H1 (cell line): ENCODE results near the gene DPP10. TPM values are rescaled to one million over a fixed set of nuclear protein-coding genes. Genes with fewer than 3 reads are reported as not detected.
A peak's percentile ranks its signal among the peaks of the same experiment; 100 is the strongest.

ENCODE experiments used
- CTCF ChIA-PET: fragments of 300-600 bp; sonication (Branson Sonifier 250); formaldehyde crosslinking; loops from one replicate; lab custom pipeline; 2021; ENCODE audit not compliant: partially characterized antibody; lab: Charles Lee
- POLR2A ChIA-PET: fragments of 300-600 bp; sonication (Branson Sonifier 250); formaldehyde crosslinking; loops from one replicate; lab custom pipeline; 2021; ENCODE audit warnings: inconsistent platforms; ENCODE audit not compliant: partially characterized antibody; lab: Charles Lee
- DNase-seq, 2 experiments: peaks; one replicate each; pipeline versions ENCODE4 v3.0.0 to v3.0.0-alpha.2; 2010 to 2022; ENCODE audit warnings: low spot score in 2 of 2, low read depth in 1 of 2, mixed read lengths in 1 of 2
- FAIRE-seq: peaks from 2 replicates; lab custom pipeline; 2011; peaks lifted over from hg19 to GRCh38; lab: Jason Lieb, UNC
- H2AFZ ChIP-seq: 2 replicates; pipeline ENCODE4 v1.8.1; 2012; ENCODE audit warnings: low read length, inconsistent platforms
- H2AK5ac ChIP-seq: 2 replicates; pipeline ENCODE4 v1.6.1; 2013; ENCODE audit warnings: low read depth, low read length
- H2BK120ac ChIP-seq: replicated peaks from 2 replicates; pipeline ENCODE3; 2013; ENCODE audit warnings: low read depth, low read length, inconsistent platforms
- H2BK12ac ChIP-seq: 2 replicates; pipeline ENCODE4 v1.6.1; 2013; ENCODE audit warnings: low read depth, low read length
- H2BK15ac ChIP-seq: 2 replicates; pipeline ENCODE4 v1.6.1; 2013; ENCODE audit warnings: low read length
- H2BK20ac ChIP-seq: 2 replicates; pipeline ENCODE4 v1.6.1; 2013; ENCODE audit warnings: low read length
- H2BK5ac ChIP-seq: 2 replicates; pipeline ENCODE4 v1.6.1; 2013; ENCODE audit warnings: low read depth, low read length
- H3K14ac ChIP-seq: 2 replicates; pipeline ENCODE4 v1.6.1; 2013; ENCODE audit warnings: inconsistent platforms; ENCODE audit not compliant: insufficient read length
- H3K18ac ChIP-seq: 2 replicates; pipeline ENCODE4 v1.6.1; 2013; ENCODE audit warnings: low read length; ENCODE audit errors: extremely low read depth
- H3K23ac ChIP-seq: 2 replicates; pipeline ENCODE4 v1.6.1; 2013; ENCODE audit warnings: inconsistent platforms; ENCODE audit not compliant: insufficient read length
- H3K23me2 ChIP-seq: 2 replicates; pipeline ENCODE4 v1.6.1; 2013; ENCODE audit warnings: low read depth, low read length
- H3K27ac ChIP-seq: 2 replicates; pipeline ENCODE4 v1.6.1; 2011; ENCODE audit warnings: low read depth, low read length, inconsistent platforms
- H3K27me3 ChIP-seq, 4 experiments: replicated peaks in 1 of 4; 1 replicate in 1 of 4; 2 replicates in 3 of 4; pipeline versions ENCODE4 v1.6.1 to v1.8.1; 2011 to 2013; ENCODE audit warnings: low read length in 3 of 4, mild to moderate bottlenecking in 3 of 4, inconsistent platforms in 2 of 4, mixed read lengths in 2 of 4, moderate library complexity in 1 of 4; ENCODE audit not compliant: control insufficient read depth in 3 of 4, insufficient read depth in 3 of 4; ENCODE audit errors: extremely low read depth in 1 of 4
- H3K36me3 ChIP-seq, 4 experiments: 2 replicates each; pipeline versions ENCODE4 v1.6.1 to v1.8.1; 2011 to 2013; ENCODE audit warnings: mild to moderate bottlenecking in 4 of 4, low read length in 3 of 4, moderate library complexity in 2 of 4, control low read depth in 1 of 4, inconsistent platforms in 1 of 4; ENCODE audit not compliant: insufficient read depth in 4 of 4, control insufficient read depth in 2 of 4
- H3K4ac ChIP-seq: replicated peaks from 2 replicates; pipeline ENCODE3; 2013; ENCODE audit warnings: low read length, low read depth, mixed read lengths, inconsistent platforms; ENCODE audit not compliant: insufficient read length
- H3K4me1 ChIP-seq, 4 experiments: replicated peaks in 1 of 4; 1 replicate in 1 of 4; 2 replicates in 3 of 4; pipeline versions ENCODE4 v1.6.1 to v1.8.1; 2011 to 2013; ENCODE audit warnings: low read length in 3 of 4, inconsistent platforms in 2 of 4, mixed read lengths in 1 of 4; ENCODE audit not compliant: insufficient read depth in 4 of 4, control insufficient read depth in 3 of 4
- H3K4me2 ChIP-seq, 2 experiments: 2 replicates each; pipeline versions ENCODE4 v1.6.1 to v1.8.1; 2011 to 2013; ENCODE audit warnings: low read depth in 2 of 2, low read length in 2 of 2, control low read depth in 1 of 2, inconsistent platforms in 1 of 2, mild to moderate bottlenecking in 1 of 2; ENCODE audit not compliant: insufficient read depth in 1 of 2
- H3K4me3 ChIP-seq, 4 experiments: fragments of 200-600, 300-600 bp in 1 of 4; sonication (generic), shearing (Covaris generic), sonication (Bioruptor Twin) in 1 of 4; 2 replicates each; pipeline versions ENCODE4 v1.5.1 to v1.8.1; 2011 to 2016; ENCODE audit warnings: low read length in 4 of 4, low read depth in 3 of 4, control low read depth in 2 of 4, inconsistent platforms in 2 of 4, mild to moderate bottlenecking in 2 of 4, mixed read lengths in 1 of 4, moderate library complexity in 1 of 4; ENCODE audit not compliant: insufficient read depth in 2 of 4; ENCODE audit errors: extremely low read depth in 1 of 4
- H3K56ac ChIP-seq: replicated peaks from 2 replicates; pipeline ENCODE3; 2013; ENCODE audit warnings: low read depth, mild to moderate bottlenecking, mixed read lengths, low read length, inconsistent platforms; ENCODE audit not compliant: insufficient read length
- H3K79me1 ChIP-seq: 2 replicates; pipeline ENCODE4 v1.6.1; 2013; ENCODE audit warnings: low read depth, low read length, control low read depth
- H3K79me2 ChIP-seq, 2 experiments: 2 replicates each; pipeline versions ENCODE4 v1.6.1 to v1.8.1; 2012 to 2013; ENCODE audit warnings: low read length in 2 of 2, mild to moderate bottlenecking in 2 of 2, inconsistent platforms in 1 of 2; ENCODE audit not compliant: insufficient read depth in 2 of 2, control insufficient read depth in 1 of 2
- H3K9ac ChIP-seq, 4 experiments: replicated peaks in 1 of 4; 1 replicate in 1 of 4; 2 replicates in 3 of 4; pipeline versions ENCODE4 v1.6.1 to v1.8.1; 2011 to 2013; ENCODE audit warnings: low read depth in 3 of 4, low read length in 3 of 4, control low read depth in 2 of 4, mild to moderate bottlenecking in 2 of 4, moderate library complexity in 2 of 4, inconsistent platforms in 1 of 4; ENCODE audit errors: extremely low read depth in 1 of 4
- H3K9me3 ChIP-seq, 2 experiments: 2 replicates each; pipeline versions ENCODE4 v1.6.1 to v1.8.1; 2012 to 2013; ENCODE audit warnings: mild to moderate bottlenecking in 2 of 2, moderate library complexity in 2 of 2, control low read depth in 1 of 2, inconsistent platforms in 1 of 2, low read depth in 1 of 2, low read length in 1 of 2, mixed read lengths in 1 of 2; ENCODE audit not compliant: insufficient read depth in 2 of 2
- H4K20me1 ChIP-seq, 2 experiments: replicated peaks in 1 of 2; 2 replicates each; pipeline versions ENCODE3 to v1.8.1; 2011 to 2013; ENCODE audit warnings: inconsistent platforms in 2 of 2, low read length in 2 of 2, mild to moderate bottlenecking in 1 of 2; ENCODE audit not compliant: insufficient read depth in 2 of 2, control insufficient read depth in 1 of 2
- H4K5ac ChIP-seq: 2 replicates; pipeline ENCODE4 v1.6.1; 2013; ENCODE audit warnings: low read length, low read depth, mixed read lengths, inconsistent platforms; ENCODE audit not compliant: insufficient read length
- H4K8ac ChIP-seq: 2 replicates; pipeline ENCODE4 v1.8.0; 2013; ENCODE audit warnings: mild to moderate bottlenecking, moderate library complexity, low read length, inconsistent platforms; ENCODE audit not compliant: insufficient read depth; ENCODE audit errors: extremely low read depth
- H4K91ac ChIP-seq: replicated peaks from 2 replicates; pipeline ENCODE3; 2013; ENCODE audit warnings: low read length, mixed read lengths, inconsistent platforms; ENCODE audit not compliant: insufficient read length
- BRCA1 ChIP-seq: IDR thresholded peaks from 2 replicates; pipeline ENCODE4 v1.6.1; 2012; ENCODE audit warnings: low read depth, low read length, improper control_type of control experiment
- CEBPB ChIP-seq: IDR thresholded peaks from 2 replicates; pipeline ENCODE4 v1.6.1; 2012; ENCODE audit warnings: low read depth, low read length
- RBBP5 ChIP-seq: IDR thresholded peaks from 2 replicates; pipeline ENCODE4 v1.7.1; 2012; ENCODE audit warnings: low read depth, mild to moderate bottlenecking, inconsistent platforms, low read length, moderate library complexity, borderline replicate concordance
- RFX5 ChIP-seq: IDR thresholded peaks from 2 replicates; pipeline ENCODE4 v1.6.1; 2011; ENCODE audit warnings: low read depth, low read length, improper control_type of control experiment, borderline replicate concordance
- SP2 ChIP-seq: IDR thresholded peaks from 2 replicates; pipeline ENCODE4 v1.6.1; 2012; ENCODE audit warnings: mild to moderate bottlenecking, low read length, inconsistent platforms
- TAF1 ChIP-seq: IDR thresholded peaks from 2 replicates; pipeline ENCODE4 v1.6.1; 2011; ENCODE audit warnings: mild to moderate bottlenecking, low read depth, low read length
- ZNF274 ChIP-seq: IDR thresholded peaks from 2 replicates; pipeline ENCODE4 v1.7.0; 2012; ENCODE audit warnings: low read length, borderline replicate concordance; ENCODE audit errors: extremely low read depth
- WGBS, 2 experiments: shearing (Covaris generic) in 1 of 2; methylation state at CpG; one replicate each; pipeline versions ENCODE4 v1.1.6 to v1.1.7; 2013 to 2015; ENCODE audit warnings: low lambda C conversion rate in 2 of 2, mixed read lengths in 2 of 2, inconsistent platforms in 1 of 2, low coverage in 1 of 2, missing lambda C conversion rate in 1 of 2; ENCODE audit not compliant: insufficient replicate concordance in 2 of 2, insufficient coverage in 1 of 2, insufficient read length in 1 of 2; ENCODE audit errors: extremely low coverage in 1 of 2, missing lambda C conversion rate in 1 of 2; 5-methylcytosine and 5-hydroxymethylcytosine counted together
- polyA plus RNA-seq, 7 experiments: library from polyadenylated mRNA; depleted of rRNA in 3 of 7; stranded (reverse) in 5 of 7; unstranded in 2 of 7; fragments of >200 nt in 5 of 7; fragments of 200-250 nt in 2 of 7; gene quantifications; 1 replicate in 5 of 7; 2 replicates in 1 of 7; 4 replicates in 1 of 7; pipeline versions ENCODE4 v1.2.1 to v1.2.3, GENCODE V29; 2011 to 2013; ENCODE audit warnings: missing spikeins in 2 of 7, mixed read lengths in 2 of 7
- total RNA-seq: library from RNA; stranded (reverse); fragmentation: NEBNext Ultra II Directional; extraction: Animal tissue kit (Norgen Biotek cat#: 25700); gene quantifications from 2 replicates; pipeline ENCODE4 v1.2.1, GENCODE V29; 2021

Gene DPP10
- total and polyA plus RNA-seq, 2 of the 8 experiments (the other 6 are each of a cell fraction or from before 2014, with no cell fraction given) = 3.3 to 7.2 TPM

DNA sequence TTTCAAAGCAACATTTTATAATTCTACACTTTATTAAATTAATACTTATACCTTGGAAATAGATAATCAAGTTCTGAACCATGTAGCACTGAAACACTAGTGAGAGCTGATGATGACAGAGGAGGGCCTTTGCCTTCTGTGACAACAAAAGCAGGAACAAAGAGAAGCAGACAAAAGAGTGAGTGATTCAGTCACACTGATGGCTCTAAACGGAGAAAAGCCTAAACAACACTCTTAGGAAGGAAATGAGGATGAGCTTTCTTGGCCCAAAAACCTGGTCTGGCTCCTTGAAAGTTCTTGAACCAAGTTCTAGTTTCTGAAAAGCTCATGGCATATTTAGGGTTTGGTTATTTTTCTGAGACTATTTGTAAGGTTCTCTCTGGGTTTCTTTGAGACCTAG is 271.9 kb downstream of the DPP10 start:
- H2BK15ac ChIP-seq = no peak overlapping the region
- no peaks in the 10 kb centered on the region for H3K36me3 ChIP-seq
- H3K9me3 ChIP-seq = no peaks in the 10 kb centered on the region
- no peaks in the 10 kb centered on the region for H3K79me2 ChIP-seq
- no peak overlapping the region for H4K91ac ChIP-seq
- peak overlapping the region; percentile 70; the same call in 1 of the 2 replicates for H2BK12ac ChIP-seq
- H4K8ac ChIP-seq = no peak overlapping the region
- no peak for TF ChIP-seq BRCA1
- no peak for TF ChIP-seq ZNF274
- no peak for TF ChIP-seq RFX5
- no peak for TF ChIP-seq TAF1
- no peak for TF ChIP-seq RBBP5
- no peak for TF ChIP-seq CEBPB
- TF ChIP-seq SP2 = no peak
- H3K27ac ChIP-seq = no peak overlapping the region; the same call in 1 of the 2 replicates
- no peak overlapping the region for H3K14ac ChIP-seq
- WGBS, 2 experiments = 36% methylated on average over 1 of the region's 1 CpG; no CpG with 5 or more reads in 1 of the 2 experiments
- H3K23ac ChIP-seq = no peak overlapping the region
- H2BK5ac ChIP-seq = no peak overlapping the region
- H4K20me1 ChIP-seq = no peaks in the 10 kb centered on the region
- H3K9ac ChIP-seq = peak overlapping the region in 1 of 4 experiments; percentile 14; a peak in 1 of 7 replicates
- H2BK120ac ChIP-seq = peak overlapping the region; percentile 48
- H4K5ac ChIP-seq = peak overlapping the region; percentile 70
- H3K4me1 ChIP-seq = peaks cover 0 to 15% (median 6%) of the 10 kb centered on the region in 4 experiments; a peak in 4 of 7 replicates
- no peak overlapping the region for H3K56ac ChIP-seq
- no peak overlapping the region for H3K4ac ChIP-seq
- H3K4me3 ChIP-seq = no peak overlapping the region
- no peak overlapping the region for H2AK5ac ChIP-seq
- peak overlapping the region; percentile 88 for H2AFZ ChIP-seq
- no peaks in the 10 kb centered on the region for H3K27me3 ChIP-seq
- CTCF ChIA-PET = interaction anchor here (0.7 kb wide), 1 partner anchor 8 kb away, joined by 4 read pairs; no protein-coding TSS in a partner anchor
- H3K4me2 ChIP-seq = no peak overlapping the region
- peaks cover 2% of the 10 kb centered on the region; the same call in 1 of the 2 replicates for H3K23me2 ChIP-seq
- POLR2A ChIA-PET = no interaction called here
- H3K79me1 ChIP-seq = no peaks in the 10 kb centered on the region
- DNase-seq (no peak), FAIRE-seq (peak; percentile 63)
- no peak overlapping the region for H3K18ac ChIP-seq
- 0 out of 2 replicates have a peak overlapping the region, but pooled peaks have one; percentile 11 for H2BK20ac ChIP-seq
